Activated T-helper 9 cell treated with anti-CD3 and anti-CD28 coated beads, Interleukin-2, amount 50 U/mL, for 16 hours (primary cell): ENCODE data around the gene MAGI1.

ENCODE experiments used
- DNase-seq: peaks from one replicate; pipeline ENCODE4 v3.0.0-alpha.2; 2020; ENCODE audit warnings: low read depth

Gene MAGI1

DNA sequence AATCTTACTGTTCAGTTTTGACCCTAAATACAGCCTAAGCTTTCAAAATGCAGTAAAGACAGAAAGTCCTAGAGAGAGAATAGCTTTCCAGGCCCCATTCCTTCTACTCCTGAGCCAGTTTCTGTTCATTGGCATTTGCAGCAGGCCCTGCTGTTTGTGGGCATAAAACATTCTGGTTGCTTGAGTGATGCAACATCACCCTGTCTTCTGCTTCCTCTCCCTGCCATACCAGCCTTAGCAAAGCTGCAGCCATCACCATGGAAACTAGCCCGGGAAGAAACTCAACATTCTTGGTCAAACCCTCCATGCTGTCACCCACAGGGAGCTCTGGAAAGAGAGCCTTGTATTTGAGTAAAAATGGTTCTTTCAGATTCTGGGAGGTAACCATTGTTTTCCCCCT lies 325.7 kb downstream of the MAGI1 start:
- no peak for DNase-seq

- DNase-seq, result no peak
Observed at GRCh38 chr3:65712140-65712539, 326.6 kb downstream of the MAGI1 start.

GRCh38 chr3:65706776-65707568 lies 331.7 kb downstream of the MAGI1 start:
- no peak for DNase-seq

GRCh38 chr3:65706301-65706700 lies 332.4 kb downstream of the MAGI1 start:
- DNase-seq, result no peak

- DNase-seq, result no peak
Observed at GRCh38 chr3:65703820-65704219, 334.9 kb downstream of the MAGI1 start.

DNA sequence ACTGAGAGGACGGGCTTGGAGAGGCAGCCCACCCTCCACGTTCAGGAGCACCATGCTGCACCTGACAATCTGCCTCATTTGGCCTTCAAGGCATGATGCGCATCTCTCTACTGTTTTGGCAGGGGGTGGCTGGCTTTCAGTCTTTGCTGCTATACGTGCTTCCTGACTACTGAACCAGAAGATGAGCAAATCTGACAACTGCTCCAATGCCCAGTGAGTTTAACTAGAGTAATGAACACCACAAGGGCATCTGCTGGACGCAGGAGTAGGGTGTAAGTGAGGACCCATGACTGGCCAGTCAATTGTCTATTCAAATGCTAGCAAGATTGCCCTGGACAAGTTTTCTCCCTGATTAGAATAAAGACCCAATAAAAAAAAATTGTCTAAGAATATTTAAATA lies 335.7 kb downstream of the MAGI1 start:
- no peak for DNase-seq

DNA sequence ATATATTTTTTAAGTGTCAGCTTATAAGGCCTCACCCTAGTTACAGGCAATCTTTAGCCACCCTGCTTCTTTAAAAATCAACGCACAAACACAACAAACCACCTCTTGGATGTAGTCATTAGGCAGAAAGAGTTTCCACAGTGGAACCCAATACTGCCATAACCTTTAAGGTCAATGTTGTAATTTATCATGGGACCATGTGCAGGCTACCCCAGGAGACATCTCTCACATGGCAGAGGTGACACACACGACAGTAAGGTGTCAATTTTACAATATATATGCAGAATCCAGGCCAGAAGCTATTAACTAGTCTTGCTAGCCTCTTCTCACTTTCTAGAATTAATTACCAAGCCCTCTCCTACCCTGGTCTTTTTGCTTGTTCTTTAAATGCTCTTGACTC lies 336.5 kb downstream of the MAGI1 start:
- no peak for DNase-seq

- no peak for DNase-seq
Observed at GRCh38 chr3:65701516-65701915, 337.2 kb downstream of the MAGI1 start.

DNA sequence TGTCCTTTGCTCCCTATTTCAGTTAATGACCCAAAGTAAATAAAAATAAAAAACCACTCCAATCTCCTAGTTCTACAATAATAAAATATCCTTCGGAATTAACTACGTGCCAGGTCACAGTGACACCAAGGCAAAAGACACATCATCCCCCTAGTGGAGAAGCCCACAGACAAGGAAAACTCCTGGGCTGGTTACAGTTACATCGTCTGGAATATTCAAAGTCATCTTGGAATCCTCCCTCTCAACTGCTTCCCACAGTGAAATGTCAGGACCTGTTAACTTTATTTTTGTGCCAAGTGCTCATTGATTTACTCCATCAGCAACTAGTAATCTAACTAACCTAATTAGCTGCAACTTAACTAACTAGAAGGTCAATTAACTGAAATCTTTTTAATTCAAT lies 349.3 kb downstream of the MAGI1 start:
- no peak for DNase-seq

DNA sequence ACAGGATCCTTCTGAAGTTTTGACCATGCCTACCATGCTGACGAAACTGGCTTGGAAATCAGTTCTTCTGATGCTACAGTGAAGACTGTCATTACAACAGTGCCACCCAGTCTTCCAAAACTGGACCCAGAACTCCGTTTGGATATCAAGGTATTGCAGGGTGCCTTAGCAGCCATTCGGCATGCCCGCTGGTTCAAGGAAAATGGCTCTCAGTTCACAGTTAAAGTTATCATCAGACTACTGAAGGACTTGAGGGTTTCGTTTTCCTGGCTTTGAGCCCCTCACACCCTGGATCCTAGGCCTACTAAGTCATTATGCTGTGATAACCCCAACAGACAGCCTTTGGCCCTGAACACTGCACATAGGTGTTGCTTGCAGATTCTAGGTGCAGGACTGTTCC lies 351.0 kb downstream of the MAGI1 start:
- DNase-seq, result no peak

GRCh38 chr3:65685621-65686235 lies 353.0 kb downstream of the MAGI1 start:
- DNase-seq, result no peak

GRCh38 chr3:65678516-65678915 lies 360.2 kb downstream of the MAGI1 start:
- no peak for DNase-seq

- DNase-seq, result no peak
Observed at GRCh38 chr3:65677486-65678010, 361.2 kb downstream of the MAGI1 start.

DNA sequence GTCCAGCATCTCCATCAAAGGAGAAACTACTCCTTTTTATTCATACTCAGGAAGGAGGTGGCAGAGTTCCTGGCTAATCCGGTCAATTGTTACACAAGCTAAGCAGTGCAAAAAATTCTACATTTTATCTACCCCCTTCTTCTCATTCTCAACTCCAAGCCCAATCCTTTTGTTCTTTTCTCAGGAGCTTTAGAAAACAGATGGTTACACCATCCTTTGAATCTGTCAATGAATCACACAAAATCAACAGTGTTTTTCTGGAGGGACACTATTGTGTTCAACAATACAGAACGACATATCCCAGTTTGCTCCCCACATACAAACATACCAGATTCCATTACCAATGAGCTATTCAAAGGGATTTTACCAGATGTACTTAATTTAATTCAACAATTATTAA lies 362.1 kb downstream of the MAGI1 start:
- DNase-seq, result no peak

- no peak for DNase-seq
Observed at GRCh38 chr3:65675011-65675410, 363.7 kb downstream of the MAGI1 start.

DNA sequence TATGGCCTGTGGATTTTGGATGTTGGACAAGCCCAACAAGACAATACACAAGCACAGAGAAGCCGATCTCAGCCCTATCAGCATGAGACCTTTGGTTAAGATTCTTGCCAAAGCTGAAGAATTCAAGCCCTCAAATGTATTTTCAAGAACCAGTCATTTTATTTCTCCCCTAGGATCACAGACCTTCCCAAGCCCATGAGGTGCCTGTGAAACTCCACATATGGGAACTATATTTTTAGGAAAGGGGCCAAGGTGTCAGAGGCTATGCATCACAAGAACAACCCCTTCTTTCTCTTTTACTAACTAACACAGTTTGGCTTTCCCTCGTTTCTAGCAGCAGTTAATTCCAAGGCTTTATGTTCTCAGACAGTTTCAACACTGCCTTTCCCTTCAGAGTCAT lies 364.5 kb downstream of the MAGI1 start:
- no peak for DNase-seq

DNA sequence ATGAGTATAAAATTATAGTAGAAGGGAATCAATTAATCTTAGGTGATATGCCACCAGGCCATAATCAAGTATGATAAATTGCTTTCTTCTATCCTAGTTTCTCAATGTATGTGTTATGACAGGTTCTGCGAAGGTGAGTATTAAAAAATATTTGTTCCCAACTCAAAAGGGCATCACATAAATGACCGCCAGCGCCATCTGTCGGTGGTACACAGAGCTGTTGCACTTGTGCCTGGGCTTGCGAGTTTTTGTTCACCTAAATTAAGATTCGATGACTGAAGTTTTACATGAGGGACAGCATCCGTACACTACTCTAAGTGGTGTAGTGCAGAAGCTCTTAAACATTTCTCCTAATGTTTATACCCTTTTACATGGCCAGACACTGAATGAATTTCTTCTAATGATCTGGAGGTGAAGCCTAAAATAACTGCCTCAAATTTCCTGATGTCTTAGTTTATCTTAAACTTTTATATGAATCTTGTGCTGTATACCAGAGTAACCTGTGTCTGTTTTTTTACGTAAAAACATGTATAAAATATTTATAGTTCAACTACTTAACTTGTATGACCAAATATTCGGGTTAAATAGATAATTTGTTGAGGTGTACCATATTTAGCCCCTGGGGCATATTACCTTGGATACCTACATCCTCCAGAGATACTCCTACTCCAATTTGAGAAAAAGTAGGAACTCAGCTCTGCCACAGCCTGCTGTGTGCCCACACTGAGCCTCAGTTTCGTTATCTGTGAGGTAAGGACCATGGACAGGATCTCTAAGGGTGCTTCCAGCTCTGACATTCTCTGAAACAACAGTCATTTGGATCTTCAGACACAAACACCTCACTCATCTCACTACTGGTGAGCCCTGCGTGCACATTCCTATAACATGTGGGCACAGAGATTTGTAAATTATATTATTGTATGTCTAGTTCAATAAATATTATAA lies 365.6 kb downstream of the MAGI1 start:
- no peak for DNase-seq

GRCh38 chr3:65672061-65672460 lies 366.7 kb downstream of the MAGI1 start:
- no peak for DNase-seq

GRCh38 chr3:65671004-65671403 lies 367.7 kb downstream of the MAGI1 start:
- no peak for DNase-seq

GRCh38 chr3:65669163-65669875 lies 369.4 kb downstream of the MAGI1 start:
- DNase-seq, result no peak

GRCh38 chr3:65667963-65668362 lies 370.8 kb downstream of the MAGI1 start:
- DNase-seq, result no peak
